HG03108 (cell line): ENCODE results near the gene CACNB1.

Experiments used
- ATAC-seq: cut with Tn5 transposase; IDR thresholded peaks from one replicate; pipeline ENCODE4 v1.9.1; 2021; ENCODE audit warnings: moderate library complexity; ENCODE audit not compliant: unreplicated experiment

CACNB1 gene

GRCh38 chr17:39197380-39198185 is at the start of gene CACNB1:
TSS of gene CACNB1 (minus strand) at chr17:39197669. CDS start at chr17:39197495, 174 bp downstream.
- no peak for ATAC-seq

- no peak for ATAC-seq
Observed at GRCh38 chr17:39246274-39246673, 48.8 kb upstream of the CACNB1 start.

- no peak for ATAC-seq
Observed at GRCh38 chr17:39244600-39245570, 47.4 kb upstream of the CACNB1 start.

GRCh38 chr17:39244016-39244599 is 46.6 kb upstream of the CACNB1 start:
- no peak for ATAC-seq

GRCh38 chr17:39243155-39243554 is 45.7 kb upstream of the CACNB1 start:
- ATAC-seq = no peak

- no peak for ATAC-seq
Observed at GRCh38 chr17:39240631-39241030, 43.2 kb upstream of the CACNB1 start.

- ATAC-seq = no peak
Observed at GRCh38 chr17:39239640-39240314, 42.3 kb upstream of the CACNB1 start.

GRCh38 chr17:39238311-39238972 is 41.0 kb upstream of the CACNB1 start:
- no peak for ATAC-seq

- ATAC-seq = no peak
Observed at GRCh38 chr17:39237586-39237985, 40.1 kb upstream of the CACNB1 start.

- no peak for ATAC-seq
Observed at GRCh38 chr17:39236981-39237441, 39.5 kb upstream of the CACNB1 start.

GRCh38 chr17:39236450-39236927 is 39.0 kb upstream of the CACNB1 start:
- ATAC-seq = no peak

GRCh38 chr17:39235555-39236449 is 38.3 kb upstream of the CACNB1 start:
- ATAC-seq = no peak

- no peak for ATAC-seq
Observed at GRCh38 chr17:39231591-39232551, 34.4 kb upstream of the CACNB1 start.

GRCh38 chr17:39231091-39231561 is 33.7 kb upstream of the CACNB1 start:
- no peak for ATAC-seq

GRCh38 chr17:39230361-39230760 is 32.9 kb upstream of the CACNB1 start:
- ATAC-seq = no peak

- no peak for ATAC-seq
Observed at GRCh38 chr17:39229274-39229913, 31.9 kb upstream of the CACNB1 start.

- ATAC-seq = no peak
Observed at GRCh38 chr17:39227364-39227919, 30.0 kb upstream of the CACNB1 start.
